H54 (cell line): ENCODE measurements around the gene C19orf53.

Experiments
- DNase-seq: peaks from one replicate; pipeline ENCODE4 v3.0.0; 2011; ENCODE audit warnings: low spot score, mixed read lengths; ENCODE audit not compliant: insufficient read length
- FAIRE-seq: peaks from 3 replicates; lab custom pipeline; 2011; peaks lifted over from hg19 to GRCh38; lab: Jason Lieb, UNC
- POLR2A ChIP-seq: IDR thresholded peaks from 2 replicates; pipeline ENCODE4 v1.6.1; 2011; ENCODE audit warnings: low read depth, mild to moderate bottlenecking, low read length

C19orf53 gene

GRCh38 chr19:13817018-13817614 lies 42.9 kb downstream of the C19orf53 start:
- no peak for TF ChIP-seq POLR2A
- no peak for FAIRE-seq
- no peak for DNase-seq

DNA sequence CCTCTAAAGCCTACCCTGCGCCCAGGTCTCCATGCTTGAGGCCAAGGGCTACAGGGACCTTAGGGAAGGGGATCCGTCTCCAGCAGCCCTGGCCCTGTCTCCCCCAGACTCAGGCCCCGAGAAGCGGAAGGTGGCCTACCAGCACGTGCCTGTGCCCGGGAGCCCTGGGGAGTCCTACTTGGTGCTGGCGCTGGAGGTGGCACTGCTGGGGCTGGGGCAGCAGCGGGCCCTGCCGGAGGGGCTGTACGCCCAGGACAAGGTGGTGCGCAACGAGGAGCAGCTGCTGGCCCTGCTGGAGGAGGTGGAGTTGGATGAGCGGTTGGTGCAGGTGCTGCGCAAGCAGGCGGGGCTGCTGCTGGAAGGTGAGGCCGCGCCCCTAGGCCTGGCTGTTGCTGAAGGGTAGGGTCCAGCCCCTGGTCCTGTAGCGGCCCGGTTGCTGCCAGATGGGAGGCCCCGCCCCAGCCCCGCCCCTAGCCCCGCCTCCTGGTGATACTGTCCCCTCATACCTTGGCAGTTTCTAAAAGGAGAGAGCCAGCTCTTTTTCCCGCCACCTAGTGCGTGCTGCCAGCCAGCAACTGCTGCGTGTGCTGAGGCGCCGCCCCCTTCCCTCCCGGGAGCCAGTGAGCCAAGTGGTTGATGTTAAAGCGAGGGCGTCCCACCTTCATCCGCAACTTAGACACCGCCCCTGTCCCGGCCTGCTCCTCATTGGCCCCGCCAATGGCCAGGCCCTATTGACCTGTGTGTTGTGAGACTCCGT lies 43.5 kb downstream of the C19orf53 start:
- DNase-seq (no peak), FAIRE-seq (no peak)
- no peak for TF ChIP-seq POLR2A

DNA sequence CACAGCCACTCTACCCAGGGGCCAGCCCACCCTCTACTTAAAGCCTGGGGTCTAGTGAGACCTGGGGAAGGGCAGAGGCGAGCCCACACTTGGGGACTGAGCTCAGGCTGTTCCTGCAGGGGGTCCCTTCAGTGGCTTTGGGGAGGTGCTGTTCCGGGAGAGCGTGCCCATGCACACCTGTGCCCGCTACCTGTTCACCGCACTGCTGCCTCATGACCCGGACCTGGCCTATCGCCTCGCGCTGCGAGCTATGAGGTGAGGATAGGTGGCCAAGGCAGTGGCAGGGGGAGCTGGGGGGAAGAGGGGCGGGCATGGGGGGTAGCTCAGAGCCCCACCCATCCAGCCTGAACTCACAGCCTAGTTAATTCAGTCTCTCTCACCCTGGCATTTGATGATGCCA lies 45.0 kb downstream of the C19orf53 start:
- FAIRE-seq (no peak), DNase-seq (no peak)
- no peak for TF ChIP-seq POLR2A

- FAIRE-seq (no peak), DNase-seq (no peak)
- no peak for TF ChIP-seq POLR2A
These were observed 47.0 kb downstream of the C19orf53 start for GRCh38 chr19:13821292-13821691.

DNA sequence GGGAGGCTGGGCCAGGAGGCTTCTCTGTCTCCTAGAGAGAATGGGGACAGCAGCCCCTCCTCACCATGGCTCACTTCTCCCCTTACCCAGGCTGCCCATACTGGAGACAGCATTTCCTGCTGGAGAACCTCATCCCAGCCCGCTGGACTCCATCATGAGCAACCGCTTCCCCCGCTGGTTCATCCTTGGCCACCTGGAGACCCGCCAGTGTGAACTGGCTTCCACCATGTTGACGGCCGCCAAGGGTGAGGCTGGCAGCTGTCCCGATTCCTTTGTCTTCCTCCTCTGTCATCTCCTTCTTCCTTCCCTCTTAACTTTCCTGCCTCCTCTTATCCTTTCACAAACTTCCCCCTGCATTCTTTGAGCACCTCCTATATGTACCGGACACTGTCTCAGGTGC lies 49.0 kb downstream of the C19orf53 start:
- DNase-seq, result no peak
- TF ChIP-seq POLR2A, result no peak
- no peak for FAIRE-seq

DNA sequence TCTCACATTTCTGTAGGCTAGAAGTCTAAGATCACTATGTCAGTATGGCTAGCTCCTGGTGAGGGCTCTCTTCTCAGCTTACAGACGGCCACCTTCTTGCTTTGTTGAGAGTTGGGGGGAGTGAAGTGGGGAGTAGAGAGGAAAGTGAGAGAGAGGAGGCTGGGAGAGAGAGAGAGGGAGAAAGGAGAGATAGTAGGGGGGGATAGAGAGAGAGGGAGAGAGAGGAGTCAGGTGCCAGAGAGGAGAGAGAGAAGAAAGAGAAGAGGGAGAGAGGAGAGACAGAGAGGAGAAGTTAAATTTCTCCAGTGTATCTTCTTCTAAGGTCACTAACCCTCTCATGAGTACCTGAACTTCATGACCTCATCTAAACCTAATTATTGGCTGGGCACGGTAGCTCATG lies 49.6 kb downstream of the C19orf53 start:
- no peak for TF ChIP-seq POLR2A
- no peak for FAIRE-seq

GRCh38 chr19:13824703-13825102 lies 50.4 kb downstream of the C19orf53 start:
- no peak for FAIRE-seq
- TF ChIP-seq POLR2A, result no peak
- DNase-seq, result no peak

More for the DNA sequence above, 49.6 kb downstream of the C19orf53 start:
- DNase-seq, result no peak

GRCh38 chr19:13825489-13826441 lies 51.5 kb downstream of the C19orf53 start:
- DNase-seq (no peak), FAIRE-seq (no peak)
- no peak for TF ChIP-seq POLR2A

GRCh38 chr19:13826652-13827235 lies 52.5 kb downstream of the C19orf53 start:
- FAIRE-seq, result no peak
- no peak for DNase-seq
- TF ChIP-seq POLR2A, result no peak

DNA sequence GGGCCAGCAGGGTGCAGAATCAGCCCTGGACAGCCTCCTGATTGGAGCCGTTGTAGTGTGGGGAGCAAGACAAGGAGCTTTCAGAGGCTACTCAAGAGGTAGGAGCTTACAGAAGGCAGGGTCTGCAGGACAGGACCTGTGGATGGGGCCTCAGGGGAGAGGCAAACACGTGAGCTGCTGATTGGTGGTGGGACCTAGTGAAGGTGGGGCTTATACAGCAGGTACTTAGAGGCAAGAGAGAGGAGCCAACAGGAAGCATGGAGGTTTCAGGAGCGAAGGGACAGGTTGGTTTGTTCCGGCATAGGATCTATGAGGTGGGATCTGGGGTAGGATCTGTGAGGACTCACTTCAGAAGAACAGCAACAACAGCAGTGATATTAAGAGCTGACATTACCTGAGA lies 53.4 kb downstream of the C19orf53 start:
- no peak for TF ChIP-seq POLR2A
- no peak for FAIRE-seq
- DNase-seq, result no peak
